ENCODE results near the gene MEIOSIN.

The MEIOSIN gene

DNA sequence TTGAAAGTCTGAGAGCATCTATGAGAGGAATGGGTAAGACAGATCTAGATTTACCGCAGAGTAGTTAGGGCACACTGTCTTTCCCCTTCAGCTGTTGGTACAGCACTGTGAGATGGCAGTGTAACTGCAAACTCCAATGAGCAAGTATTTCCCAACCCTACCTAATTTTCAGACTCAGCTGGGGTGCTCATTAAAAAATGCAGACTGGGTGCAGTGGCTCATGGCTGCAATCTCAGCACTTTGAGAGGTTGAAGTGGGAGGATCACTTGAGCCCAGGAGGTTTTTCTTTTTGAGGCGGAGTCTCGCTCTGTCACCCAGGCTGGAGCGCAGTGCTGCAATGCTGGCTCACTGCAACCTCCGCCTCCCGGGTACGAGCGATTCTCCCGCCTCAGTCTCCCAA is 28.1 kb upstream of the MEIOSIN start:
- H3K36me3 ChIP-seq (ENCODE audit: insufficient read depth, low read length) = peaks cover 29% of the 10 kb centered on the region
- TF ChIP-seq, protein P1, sequence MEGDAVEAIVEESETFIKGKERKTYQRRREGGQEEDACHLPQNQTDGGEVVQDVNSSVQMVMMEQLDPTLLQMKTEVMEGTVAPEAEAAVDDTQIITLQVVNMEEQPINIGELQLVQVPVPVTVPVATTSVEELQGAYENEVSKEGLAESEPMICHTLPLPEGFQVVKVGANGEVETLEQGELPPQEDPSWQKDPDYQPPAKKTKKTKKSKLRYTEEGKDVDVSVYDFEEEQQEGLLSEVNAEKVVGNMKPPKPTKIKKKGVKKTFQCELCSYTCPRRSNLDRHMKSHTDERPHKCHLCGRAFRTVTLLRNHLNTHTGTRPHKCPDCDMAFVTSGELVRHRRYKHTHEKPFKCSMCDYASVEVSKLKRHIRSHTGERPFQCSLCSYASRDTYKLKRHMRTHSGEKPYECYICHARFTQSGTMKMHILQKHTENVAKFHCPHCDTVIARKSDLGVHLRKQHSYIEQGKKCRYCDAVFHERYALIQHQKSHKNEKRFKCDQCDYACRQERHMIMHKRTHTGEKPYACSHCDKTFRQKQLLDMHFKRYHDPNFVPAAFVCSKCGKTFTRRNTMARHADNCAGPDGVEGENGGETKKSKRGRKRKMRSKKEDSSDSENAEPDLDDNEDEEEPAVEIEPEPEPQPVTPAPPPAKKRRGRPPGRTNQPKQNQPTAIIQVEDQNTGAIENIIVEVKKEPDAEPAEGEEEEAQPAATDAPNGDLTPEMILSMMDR (IDR thresholded peaks at IDR 0.05; ENCODE audit: borderline replicate concordance, extremely low read depth, low read length, poor library complexity, severe bottlenecking) = no peak
- no peak for TF ChIP-seq EZH2 (IDR thresholded peaks at IDR 0.05; ENCODE audit: borderline replicate concordance, low read depth, low read length, severe bottlenecking)
- H3K9ac ChIP-seq (ENCODE audit: low read depth, low read length) = no peak overlapping the region
- H3K27me3 ChIP-seq (ENCODE audit: insufficient read depth, low read length, poor library complexity) = no peaks in the 10 kb centered on the region
- H4K20me1 ChIP-seq (ENCODE audit: insufficient read depth, low read length) = no peaks in the 10 kb centered on the region; the same call in 1 of the 2 replicates
- no peaks in the 10 kb centered on the region for H3K4me1 ChIP-seq (ENCODE audit: insufficient read depth, low read length)
- ATAC-seq (ENCODE audit: insufficient read depth, low read depth) (no peak), DNase-seq (no peak)
- H3K4me2 ChIP-seq (ENCODE audit: insufficient read depth, low read length) = no peak overlapping the region
- H2AFZ ChIP-seq (ENCODE audit: low read depth, low read length) = no peak overlapping the region
- H3K4me3 ChIP-seq (ENCODE audit: low read depth in 1 of 2, low read length in 2 of 2) = no peak overlapping the region
- H3K79me2 ChIP-seq (ENCODE audit: insufficient read depth, low read length) = peaks cover 4% of the 10 kb centered on the region; the same call in 1 of the 2 replicates
- no peaks in the 10 kb centered on the region for H3K9me3 ChIP-seq (ENCODE audit: insufficient read depth, low read length, severe bottlenecking)
- H3K27ac ChIP-seq (ENCODE audit: low read length) = no peak overlapping the region

DNA sequence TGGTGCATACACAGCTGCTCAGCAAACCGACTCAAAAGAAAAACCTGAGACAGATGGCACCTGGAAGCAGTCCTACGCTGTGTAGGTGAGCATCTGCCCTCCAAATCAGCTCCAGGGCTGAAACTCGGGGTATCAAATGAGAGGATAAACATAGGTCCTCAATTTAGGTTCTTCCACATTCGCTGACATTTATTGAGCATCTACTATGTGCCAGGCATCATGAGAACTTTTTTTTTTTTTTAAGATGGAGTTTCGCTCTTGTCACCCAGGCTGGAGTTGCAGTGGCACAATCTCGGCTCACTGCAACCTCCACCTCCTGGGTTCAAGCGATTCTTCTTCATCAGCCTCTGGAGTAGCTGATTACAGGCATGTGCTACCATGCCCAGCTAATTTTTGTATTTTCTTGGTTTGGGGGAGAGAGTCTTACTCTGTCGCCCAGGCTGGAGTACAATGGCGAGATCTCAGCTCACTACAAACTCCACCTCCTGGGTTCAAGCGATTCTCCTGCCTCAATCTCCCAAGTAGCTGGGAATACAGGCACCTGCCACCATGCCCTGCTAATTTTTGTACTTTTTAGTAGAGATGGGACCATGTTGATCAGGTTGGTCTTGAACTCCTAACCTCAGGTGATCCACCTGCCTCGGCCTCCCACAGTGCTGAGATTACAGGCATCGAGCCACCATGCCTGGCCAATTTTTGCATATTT is 27.4 kb upstream of the MEIOSIN start:
- H4K20me1 ChIP-seq (ENCODE audit: insufficient read depth, low read length) = peaks cover under 1% of the 10 kb centered on the region; the same call in 1 of the 2 replicates
- H3K27me3 ChIP-seq (ENCODE audit: insufficient read depth, low read length, poor library complexity) = no peaks in the 10 kb centered on the region
- no peak overlapping the region for H3K27ac ChIP-seq (ENCODE audit: low read length)
- DNase-seq (no peak), ATAC-seq (ENCODE audit: insufficient read depth, low read depth) (no peak; the same call in 2 of the 3 replicates)
- peaks cover 9% of the 10 kb centered on the region; the same call in 1 of the 2 replicates for H3K79me2 ChIP-seq (ENCODE audit: insufficient read depth, low read length)
- H2AFZ ChIP-seq (ENCODE audit: low read depth, low read length) = no peak overlapping the region
- no peaks in the 10 kb centered on the region for H3K4me1 ChIP-seq (ENCODE audit: insufficient read depth, low read length)
- H3K9me3 ChIP-seq (ENCODE audit: insufficient read depth, low read length, severe bottlenecking) = no peaks in the 10 kb centered on the region
- TF ChIP-seq EZH2 (IDR thresholded peaks at IDR 0.05; ENCODE audit: borderline replicate concordance, low read depth, low read length, severe bottlenecking) = no peak
- TF ChIP-seq, protein P1 (IDR thresholded peaks at IDR 0.05; ENCODE audit: borderline replicate concordance, extremely low read depth, low read length, poor library complexity, severe bottlenecking) = no peak
- no peak overlapping the region for H3K4me2 ChIP-seq (ENCODE audit: insufficient read depth, low read length)
- peaks cover 34% of the 10 kb centered on the region for H3K36me3 ChIP-seq (ENCODE audit: insufficient read depth, low read length)
- no peak overlapping the region for H3K4me3 ChIP-seq (ENCODE audit: low read depth in 1 of 2, low read length in 2 of 2)
- no peak overlapping the region for H3K9ac ChIP-seq (ENCODE audit: low read depth, low read length)

DNA sequence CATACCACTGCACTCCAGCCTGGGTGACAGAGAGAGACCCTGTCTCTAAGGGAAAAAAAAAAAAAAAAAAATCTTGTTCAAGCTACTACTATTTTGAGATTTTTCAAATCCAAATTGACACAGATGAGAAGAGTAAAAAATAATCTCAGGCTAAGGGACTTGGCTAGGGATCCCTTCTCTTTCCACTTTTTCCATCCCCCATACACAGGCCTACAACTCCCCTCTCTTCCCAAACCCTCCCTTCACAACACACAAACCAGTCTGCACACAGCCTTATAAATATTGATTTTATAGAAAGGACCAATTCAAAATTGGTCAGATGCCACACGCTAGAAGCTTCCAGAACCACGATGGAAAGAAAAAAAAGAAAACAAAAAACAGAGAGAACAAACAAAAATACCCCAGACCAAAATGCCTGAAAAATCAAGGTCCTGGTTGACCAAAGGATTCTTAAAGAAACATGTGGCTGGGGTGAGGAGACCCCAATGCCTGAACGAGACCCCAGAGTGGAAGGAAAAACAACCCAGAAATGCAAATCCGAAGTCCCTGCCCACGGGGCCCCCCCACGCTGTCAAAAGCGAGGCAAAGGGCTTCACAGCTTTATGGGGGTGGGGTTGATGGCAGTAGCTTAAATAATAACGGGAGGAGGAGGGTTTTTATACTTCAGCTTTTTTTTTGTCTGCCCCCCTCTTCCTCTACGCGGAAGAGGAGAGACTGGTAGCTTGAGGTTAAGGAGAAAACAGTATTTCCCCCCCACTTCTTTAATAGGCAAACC is 22.7 kb upstream of the MEIOSIN start:
- H3K4me1 ChIP-seq (ENCODE audit: insufficient read depth, low read length) = no peaks in the 10 kb centered on the region; the same call in 1 of the 2 replicates
- peaks cover 24% of the 10 kb centered on the region for H4K20me1 ChIP-seq (ENCODE audit: insufficient read depth, low read length)
- H3K36me3 ChIP-seq (ENCODE audit: insufficient read depth, low read length) = peaks cover 36% of the 10 kb centered on the region
- no peak for TF ChIP-seq EZH2 (IDR thresholded peaks at IDR 0.05; ENCODE audit: borderline replicate concordance, low read depth, low read length, severe bottlenecking)
- TF ChIP-seq, protein P1 (IDR thresholded peaks at IDR 0.05; ENCODE audit: borderline replicate concordance, extremely low read depth, low read length, poor library complexity, severe bottlenecking) = no peak
- H3K4me2 ChIP-seq (ENCODE audit: insufficient read depth, low read length) = no peak overlapping the region
- H3K79me2 ChIP-seq (ENCODE audit: insufficient read depth, low read length) = peaks cover 54% of the 10 kb centered on the region
- no peak overlapping the region for H3K4me3 ChIP-seq (ENCODE audit: low read depth in 1 of 2, low read length in 2 of 2)
- ATAC-seq (ENCODE audit: insufficient read depth, low read depth) (no peak), DNase-seq (no peak)
- H3K27ac ChIP-seq (ENCODE audit: low read length) = no peak overlapping the region
- H3K27me3 ChIP-seq (ENCODE audit: insufficient read depth, low read length, poor library complexity) = no peaks in the 10 kb centered on the region
- no peak overlapping the region for H3K9ac ChIP-seq (ENCODE audit: low read depth, low read length)
- H3K9me3 ChIP-seq (ENCODE audit: insufficient read depth, low read length, severe bottlenecking) = no peaks in the 10 kb centered on the region
- H2AFZ ChIP-seq (ENCODE audit: low read depth, low read length) = no peak overlapping the region
